Trophoblast cell (in vitro differentiated cells and primary cell): ENCODE data around the gene MTMR6.

Source experiments
- DNase-seq, 2 donors: peaks; one replicate each; pipeline ENCODE4 v3.0.0-alpha.2; 2016
- H2AFZ ChIP-seq: 2 replicates; pipeline ENCODE4 v1.6.1; 2013; ENCODE audit warnings: low read length, moderate library complexity, mild to moderate bottlenecking; ENCODE audit not compliant: insufficient read depth, poor library complexity
- H2AK5ac ChIP-seq: 2 replicates; pipeline ENCODE4 v1.6.1; 2013; ENCODE audit warnings: mild to moderate bottlenecking, low read length
- H2BK120ac ChIP-seq: 2 replicates; pipeline ENCODE4 v1.6.1; 2013; ENCODE audit warnings: low read length, mild to moderate bottlenecking, moderate library complexity; ENCODE audit not compliant: insufficient read depth, poor library complexity
- H2BK12ac ChIP-seq: 2 replicates; pipeline ENCODE4 v1.6.1; 2013; ENCODE audit warnings: mild to moderate bottlenecking, low read length, moderate library complexity
- H2BK5ac ChIP-seq: 2 replicates; pipeline ENCODE4 v1.6.1; 2013; ENCODE audit warnings: low read length, low read depth, moderate library complexity, mild to moderate bottlenecking; ENCODE audit not compliant: poor library complexity
- H3K14ac ChIP-seq: 2 replicates; pipeline ENCODE4 v1.6.1; 2013; ENCODE audit warnings: mild to moderate bottlenecking, low read length
- H3K18ac ChIP-seq: 2 replicates; pipeline ENCODE4 v1.6.1; 2013; ENCODE audit warnings: mild to moderate bottlenecking, low read length
- H3K23ac ChIP-seq: 2 replicates; pipeline ENCODE4 v1.6.1; 2013; ENCODE audit warnings: low read length
- H3K27ac ChIP-seq: 2 replicates; pipeline ENCODE4 v1.5.1; 2013; ENCODE audit warnings: low read depth, mild to moderate bottlenecking, inconsistent platforms, low read length, moderate library complexity
- H3K27me3 ChIP-seq: 2 replicates; pipeline ENCODE4 v1.6.1; 2013; ENCODE audit warnings: inconsistent platforms, mild to moderate bottlenecking, low read length, moderate library complexity; ENCODE audit not compliant: insufficient read depth
- H3K36me3 ChIP-seq, 2 experiments: 1 replicate in 1 of 2; 2 replicates in 1 of 2; pipeline ENCODE4 v1.6.1; 2013; ENCODE audit warnings: low read length in 2 of 2, mild to moderate bottlenecking in 2 of 2, moderate library complexity in 1 of 2; ENCODE audit not compliant: insufficient read depth in 2 of 2, control insufficient read depth in 1 of 2
- H3K4ac ChIP-seq: 2 replicates; pipeline ENCODE4 v1.6.1; 2013; ENCODE audit warnings: low read depth, mild to moderate bottlenecking, low read length, moderate library complexity
- H3K4me1 ChIP-seq, 2 experiments: 1 replicate in 1 of 2; 2 replicates in 1 of 2; pipeline ENCODE4 v1.6.1; 2013; ENCODE audit warnings: low read length in 2 of 2, mild to moderate bottlenecking in 2 of 2, moderate library complexity in 1 of 2; ENCODE audit not compliant: insufficient read depth in 2 of 2, control insufficient read depth in 1 of 2
- H3K4me2 ChIP-seq: 2 replicates; pipeline ENCODE4 v1.6.1; 2013; ENCODE audit warnings: inconsistent platforms, mild to moderate bottlenecking, low read length, moderate library complexity
- H3K4me3 ChIP-seq: 2 replicates; pipeline ENCODE4 v1.5.1; 2013; ENCODE audit warnings: mild to moderate bottlenecking, low read depth, low read length, inconsistent platforms
- H3K79me1 ChIP-seq: one replicate; pipeline ENCODE4 v1.6.1; 2013; ENCODE audit warnings: low read length
- H3K79me2 ChIP-seq: 2 replicates; pipeline ENCODE4 v1.6.1; 2013; ENCODE audit warnings: low read length, mild to moderate bottlenecking; ENCODE audit not compliant: control insufficient read depth, insufficient read depth, poor library complexity
- H3K9ac ChIP-seq: 2 replicates; pipeline ENCODE4 v1.6.1; 2013; ENCODE audit warnings: mild to moderate bottlenecking, low read length
- H3K9me3 ChIP-seq: 2 replicates; pipeline ENCODE4 v1.6.1; 2013; ENCODE audit warnings: low read depth, mild to moderate bottlenecking, control low read depth, inconsistent platforms, low read length; ENCODE audit not compliant: insufficient read depth
- H4K12ac ChIP-seq: 2 replicates; pipeline ENCODE4 v1.6.1; 2013; ENCODE audit warnings: low read depth, mild to moderate bottlenecking, low read length, moderate library complexity
- H4K8ac ChIP-seq: 2 replicates; pipeline ENCODE4 v1.6.1; 2013; ENCODE audit warnings: low read depth, mild to moderate bottlenecking, low read length, moderate library complexity
- H4K91ac ChIP-seq: one replicate; pipeline ENCODE4 v1.6.1; 2013; ENCODE audit warnings: low read depth, mild to moderate bottlenecking, low read length, moderate library complexity
- WGBS: extraction: QIAGEN DNeasy Blood & Tissue Kit; methylation state at CpG from one replicate; pipeline ENCODE4 v1.1.7; 2013; ENCODE audit warnings: missing lambda C conversion rate; ENCODE audit not compliant: insufficient read length, insufficient coverage; ENCODE audit errors: extremely low coverage; 5-methylcytosine and 5-hydroxymethylcytosine counted together

The MTMR6 gene

DNA sequence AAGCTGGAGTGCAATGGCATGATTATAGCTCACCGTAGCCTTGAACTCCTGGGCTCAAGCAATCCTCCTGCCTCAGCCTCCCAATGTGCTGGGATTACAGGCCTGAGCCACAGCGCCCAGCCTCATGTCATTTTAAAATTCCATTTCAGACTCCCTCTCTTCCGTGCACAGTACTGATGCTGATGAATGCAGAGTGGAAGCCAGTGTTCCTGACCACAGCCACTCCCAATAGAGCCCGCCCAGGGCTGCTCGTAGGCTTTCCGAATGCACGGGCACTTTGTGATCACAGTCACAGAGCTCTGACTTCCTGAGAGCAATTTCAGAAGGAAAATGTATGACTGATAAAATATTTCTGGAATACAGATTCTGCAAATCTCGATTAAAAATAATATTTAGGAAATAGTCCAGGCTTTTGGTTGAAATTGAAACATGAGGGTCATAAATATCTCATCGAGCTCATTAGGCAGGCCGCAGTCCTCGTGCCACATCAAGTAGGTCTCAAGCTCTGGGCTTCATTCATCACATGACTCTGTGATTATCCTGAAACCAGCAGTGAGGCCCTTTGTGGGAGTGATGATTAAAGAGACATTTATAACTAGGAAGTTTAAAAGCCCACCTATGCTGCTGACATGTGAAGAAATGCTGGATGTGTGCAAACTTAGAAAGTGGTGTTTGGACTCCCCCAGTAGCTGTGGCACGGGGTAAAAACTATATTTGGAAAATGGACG, 76.3 kb downstream of the MTMR6 start:
- H3K27ac ChIP-seq = no peak overlapping the region
- no peak for DNase-seq
- H3K23ac ChIP-seq = no peak overlapping the region
- no peak overlapping the region for H3K4me2 ChIP-seq
- H3K18ac ChIP-seq = no peak overlapping the region
- no peak overlapping the region for H3K4me3 ChIP-seq
- no CpG with 5 or more reads among the region's 13 CpGs for WGBS
- no peak overlapping the region for H2BK120ac ChIP-seq
- no peaks in the 10 kb centered on the region for H3K79me2 ChIP-seq
- H2BK12ac ChIP-seq = no peak overlapping the region
- H3K79me1 ChIP-seq = no peaks in the 10 kb centered on the region
- H2AFZ ChIP-seq = no peak overlapping the region
- H2BK5ac ChIP-seq = no peak overlapping the region
- peaks cover 3% of the 10 kb centered on the region for H3K9me3 ChIP-seq
- H3K4ac ChIP-seq = no peak overlapping the region
- no peak overlapping the region for H3K14ac ChIP-seq
- H3K27me3 ChIP-seq = no peaks in the 10 kb centered on the region
- no peak overlapping the region for H4K12ac ChIP-seq
- no peak overlapping the region for H4K8ac ChIP-seq
- H2AK5ac ChIP-seq = no peak overlapping the region
- H3K9ac ChIP-seq = no peak overlapping the region
- no peaks in the 10 kb centered on the region for H3K36me3 ChIP-seq
- H4K91ac ChIP-seq = no peak overlapping the region
- peaks cover 0 to 7% of the 10 kb centered on the region in 2 experiments for H3K4me1 ChIP-seq

DNA sequence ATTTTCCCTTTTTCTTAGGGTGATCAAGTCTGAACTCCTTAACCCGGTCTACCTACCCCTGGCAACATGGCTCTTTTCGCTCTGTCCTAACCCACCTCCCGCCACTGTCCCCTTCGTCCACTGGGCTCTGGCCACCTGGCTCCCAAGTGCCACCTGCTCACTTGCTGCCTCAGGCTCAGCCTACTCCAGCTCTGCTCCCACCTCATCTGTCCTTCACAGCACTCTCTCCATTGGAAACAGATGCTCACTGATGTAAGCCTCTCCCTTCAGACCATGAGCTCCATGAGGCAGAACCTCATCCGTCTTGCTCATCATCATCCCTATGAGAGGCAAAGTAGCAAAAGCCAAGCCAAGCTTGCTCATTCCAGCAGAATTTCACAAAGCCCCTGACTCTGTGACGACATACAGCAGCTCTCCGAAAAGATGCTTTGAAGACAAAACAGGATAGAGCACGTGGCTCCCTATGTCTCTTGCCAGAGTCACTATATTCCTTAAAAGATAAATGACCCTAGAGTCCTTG, 79.9 kb downstream of the MTMR6 start:
- H3K4ac ChIP-seq = no peak overlapping the region
- H3K4me3 ChIP-seq = no peak overlapping the region
- no peaks in the 10 kb centered on the region for H3K36me3 ChIP-seq
- no CpG with 5 or more reads among the region's 8 CpGs for WGBS
- no peak for DNase-seq
- no peak overlapping the region for H3K27ac ChIP-seq
- H4K91ac ChIP-seq = no peak overlapping the region
- no peak overlapping the region for H4K8ac ChIP-seq
- H3K14ac ChIP-seq = no peak overlapping the region
- H3K23ac ChIP-seq = no peak overlapping the region
- H3K79me1 ChIP-seq = no peaks in the 10 kb centered on the region
- no peaks in the 10 kb centered on the region for H3K9me3 ChIP-seq
- no peaks in the 10 kb centered on the region for H3K27me3 ChIP-seq
- no peak overlapping the region for H2BK120ac ChIP-seq
- H3K4me2 ChIP-seq = no peak overlapping the region
- H3K9ac ChIP-seq = no peak overlapping the region
- no peak overlapping the region for H2BK12ac ChIP-seq
- H2AFZ ChIP-seq = no peak overlapping the region
- no peak overlapping the region for H2BK5ac ChIP-seq
- no peak overlapping the region for H3K18ac ChIP-seq
- H4K12ac ChIP-seq = no peak overlapping the region
- no peaks in the 10 kb centered on the region for H3K79me2 ChIP-seq
- H3K4me1 ChIP-seq = no peaks in the 10 kb centered on the region
- no peak overlapping the region for H2AK5ac ChIP-seq

DNA sequence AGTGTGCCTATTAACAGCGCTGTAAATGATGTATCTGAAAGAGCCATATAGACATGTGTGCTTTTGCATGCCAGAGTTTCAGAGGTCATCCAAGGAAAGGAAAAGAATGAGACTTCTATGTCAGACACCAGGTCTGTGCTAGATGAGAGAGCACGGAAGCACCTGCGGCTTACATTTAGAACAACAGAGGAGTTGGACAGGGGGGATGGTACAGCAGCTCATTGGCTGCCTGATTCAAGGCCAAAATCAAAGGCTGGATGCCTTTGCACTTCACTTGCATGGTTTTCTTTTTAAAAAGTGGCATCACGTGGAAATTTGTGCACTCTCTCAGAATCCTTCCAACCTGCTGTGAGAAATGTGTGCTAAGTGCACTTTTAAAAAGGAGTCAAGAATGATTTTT, 82.4 kb downstream of the MTMR6 start:
- H3K9me3 ChIP-seq = peaks cover 1% of the 10 kb centered on the region
- no peak overlapping the region for H2BK5ac ChIP-seq
- H4K8ac ChIP-seq = no peak overlapping the region
- H2BK12ac ChIP-seq = no peak overlapping the region
- no peak overlapping the region for H3K14ac ChIP-seq
- no peak overlapping the region for H3K27ac ChIP-seq
- no peak overlapping the region for H4K91ac ChIP-seq
- H4K12ac ChIP-seq = no peak overlapping the region
- H3K18ac ChIP-seq = no peak overlapping the region
- WGBS = no CpG with 5 or more reads among the region's 4 CpGs
- no peak overlapping the region for H3K4me2 ChIP-seq
- DNase-seq = no peak
- H2AFZ ChIP-seq = no peak overlapping the region
- H3K79me2 ChIP-seq = no peaks in the 10 kb centered on the region
- H2AK5ac ChIP-seq = no peak overlapping the region
- H2BK120ac ChIP-seq = no peak overlapping the region
- no peaks in the 10 kb centered on the region for H3K36me3 ChIP-seq
- no peaks in the 10 kb centered on the region for H3K79me1 ChIP-seq
- no peak overlapping the region for H3K4me3 ChIP-seq
- no peak overlapping the region for H3K9ac ChIP-seq
- H3K4me1 ChIP-seq = no peaks in the 10 kb centered on the region
- no peak overlapping the region for H3K4ac ChIP-seq
- no peaks in the 10 kb centered on the region for H3K27me3 ChIP-seq
- no peak overlapping the region for H3K23ac ChIP-seq

DNA sequence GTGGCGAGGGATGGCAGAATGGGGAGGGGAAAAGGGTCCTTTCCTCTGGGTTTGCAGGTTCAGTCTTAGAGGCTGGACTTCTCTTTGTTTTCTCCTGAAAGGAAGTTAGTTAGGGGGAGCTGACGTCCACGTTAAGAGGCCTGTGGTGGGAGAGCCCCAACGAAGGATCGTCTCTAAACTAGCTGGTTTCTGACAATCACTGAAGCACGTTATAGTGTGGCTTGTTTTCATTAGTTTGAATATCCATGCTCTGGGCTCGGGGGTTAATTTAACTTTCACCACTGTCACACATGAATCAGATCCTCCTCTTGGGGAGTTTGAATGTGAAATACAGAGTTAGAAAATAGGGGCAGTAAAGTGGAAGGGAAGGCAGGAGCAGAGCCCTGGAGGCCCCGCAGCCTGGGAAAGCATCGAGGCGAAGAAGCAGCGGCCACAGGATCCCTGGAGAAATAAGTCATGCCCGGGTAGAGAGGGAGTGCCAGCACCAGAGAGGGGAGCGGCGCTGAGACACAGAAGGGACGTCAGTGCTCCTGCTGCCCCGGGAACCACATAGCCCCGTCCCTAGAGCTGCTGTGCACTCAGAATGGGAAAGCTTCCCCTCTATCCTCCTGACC, 84.1 kb downstream of the MTMR6 start:
- Histone ChIP-seq H3K4me3 (no peak overlapping the region), H2BK12ac (no peak overlapping the region), H2BK120ac (no peak overlapping the region), H3K27ac (no peak overlapping the region), H3K9ac (no peak overlapping the region), H3K23ac (no peak overlapping the region), H2AK5ac (no peak overlapping the region), H4K8ac (no peak overlapping the region), H3K9me3 (peaks cover 1% of the 10 kb centered on the region), H3K18ac (no peak overlapping the region), H3K4ac (no peak overlapping the region), H3K79me1 (no peaks in the 10 kb centered on the region), H3K27me3 (no peaks in the 10 kb centered on the region), H2AFZ (no peak overlapping the region), H3K4me1 (no peaks in the 10 kb centered on the region), H3K14ac (no peak overlapping the region), H3K79me2 (no peaks in the 10 kb centered on the region), H3K36me3 (no peaks in the 10 kb centered on the region), H4K12ac (no peak overlapping the region), H4K91ac (no peak overlapping the region), H2BK5ac (no peak overlapping the region), H3K4me2 (no peak overlapping the region)
- DNase-seq = no peak
- WGBS = no CpG with 5 or more reads among the region's 17 CpGs
